MCF 10A (cell line): ENCODE results near the gene HOTAIR. TPM values are rescaled to one million over a fixed set of nuclear protein-coding genes. Genes with fewer than 3 reads are reported as not detected.

ENCODE experiments used
- Bru-seq: library from RNA; stranded (reverse); fragments of 400-500 nt; gene quantifications from one replicate; lab custom pipeline; 2021; lab: Mats Ljungman, UMichigan
- BruChase-seq, 2 experiments: library from RNA; stranded (reverse); fragments of 400-500 nt; gene quantifications; one replicate each; lab custom pipeline; 2021; lab: Mats Ljungman, UMichigan
- BruUV-seq: library from RNA; stranded (reverse); fragments of 400-500 nt; replicated peaks from 2 replicates; lab custom pipeline; 2021; lab: Mats Ljungman, UMichigan
- CTCF ChIA-PET: fragments of 300-600 bp; sonication (Branson Sonifier 250); formaldehyde crosslinking; extraction: SDS; loops from one replicate; lab custom pipeline; 2021; ENCODE audit warnings: antibody characterized with exemption, inconsistent platforms; lab: Yijun Ruan, JAX
- POLR2A ChIA-PET: fragments of 300-600, 350-650 bp; sonication (Branson Sonifier 250); formaldehyde crosslinking; extraction: SDS; loops from one replicate; lab custom pipeline; 2020; ENCODE audit warnings: antibody characterized with exemption, inconsistent platforms; lab: Yijun Ruan, JAX
- DNase-seq: peaks from one replicate; pipeline ENCODE4 v3.0.0-alpha.2; 2018; ENCODE audit not compliant: unreplicated experiment
- H3K27ac Mint-ChIP-seq: one replicate; pipeline ENCODE4 v1.8.0; 2022; ENCODE audit warnings: mild to moderate bottlenecking, low read depth, mixed read lengths; ENCODE audit not compliant: unreplicated experiment
- H3K27me3 Mint-ChIP-seq: one replicate; pipeline ENCODE4 v1.8.0; 2022; ENCODE audit warnings: mixed read lengths; ENCODE audit not compliant: insufficient read depth, unreplicated experiment
- H3K36me3 Mint-ChIP-seq: one replicate; pipeline ENCODE4 v1.8.0; 2022; ENCODE audit warnings: mild to moderate bottlenecking, moderate library complexity, mixed read lengths; ENCODE audit not compliant: insufficient read depth, unreplicated experiment
- H3K4me1 Mint-ChIP-seq: one replicate; pipeline ENCODE4 v1.8.0; 2022; ENCODE audit warnings: mixed read lengths; ENCODE audit not compliant: insufficient read depth, unreplicated experiment
- H3K4me3 Mint-ChIP-seq: one replicate; pipeline ENCODE4 v1.8.0; 2022; ENCODE audit warnings: mild to moderate bottlenecking, moderate library complexity, mixed read lengths; ENCODE audit not compliant: unreplicated experiment
- H3K9me3 Mint-ChIP-seq: one replicate; pipeline ENCODE4 v1.8.0; 2022; ENCODE audit warnings: mixed read lengths; ENCODE audit not compliant: unreplicated experiment
- CTCF ChIP-seq: fragments of 200-600 bp; IDR thresholded peaks from one replicate; pipeline ENCODE4 v1.8.0; 2022; ENCODE audit warnings: antibody characterized with exemption, mild to moderate bottlenecking; ENCODE audit not compliant: unreplicated experiment
- intact Hi-C: fragments of 100-400 bp; cut with micrococcal nuclease; formaldehyde crosslinking; loops from 2 replicates; pipeline ENCODE4 v1.14.1; 2022
- long read RNA-seq: library from polyadenylated mRNA; stranded (forward); transcript quantifications from one replicate; pipeline ENCODE4 v2.0.0, GENCODE V29; 2022
- total RNA-seq: library from RNA; stranded (reverse); gene quantifications from 2 replicates; pipeline ENCODE4 v1.2.3, GENCODE V29; 2022

Gene HOTAIR
- total RNA-seq (1.5 and 2.0 TPM in 2 replicates), Bru-seq, nascent RNA (percentile 37 among the genes with signal in this experiment), BruChase-seq, experiment 1, labeled RNA remaining after a 6-hour chase (percentile 42 among the genes with signal in this experiment), BruChase-seq, experiment 2, labeled RNA remaining after a 2-hour chase (percentile 51 among the genes with signal in this experiment)
- long read RNA-seq, partial matches to known transcripts, result 0 of 1 reads
- long read RNA-seq, other reads (novel, unspliced or antisense), result 1 of 1 reads

GRCh38 chr12:53974084-53975063, at the start of gene HOTAIR:
Gene HOTAIR (minus strand): TSS chr12:53974954.
- CTCF ChIA-PET, result interaction anchor here (0.6 to 1.3 kb wide), 5 partner anchors 11 to 243 kb away, joined by 3 to 6 read pairs (median 3); partner anchors contain the start of gene HOXC10
- Mint-ChIP-seq H3K9me3 (no peaks in the 10 kb centered on the region), H3K4me3 (peak within 1 kb of the TSS; percentile 88), H3K4me1 (peaks cover 19% of the 10 kb centered on the region), H3K36me3 (no peaks in the 10 kb centered on the region), H3K27ac (peak within 1 kb of the TSS; percentile 88), H3K27me3 (no peaks in the 10 kb centered on the region)
- TF ChIP-seq CTCF, result no peak
- no TSS peak for BruUV-seq
- intact Hi-C loops, result loop anchor here (1.0 kb wide), 1 partner anchor 207 kb away; no protein-coding TSS in a partner anchor
- POLR2A ChIA-PET, result interaction anchor here (0.6 to 5.1 kb wide), 6 partner anchors 11 to 110 kb away, joined by 3 to 59 read pairs (median 3); partner anchors contain the start of genes HOXC13 and HOXC9
- DNase-seq, result peak; percentile 60

GRCh38 chr12:54024127-54024526, 49.4 kb upstream of the HOTAIR start:
- CTCF ChIA-PET, result interaction anchor here (0.6 to 5.6 kb wide), 9 partner anchors 8 to 355 kb away, joined by 3 to 40 read pairs (median 5); partner anchors contain the start of gene HOXC5

GRCh38 chr12:54022960-54023884, 48.5 kb upstream of the HOTAIR start:
- H3K27me3 Mint-ChIP-seq, result no peaks in the 10 kb centered on the region
- no TSS peak for BruUV-seq
- no peak for DNase-seq

More at GRCh38 chr12:54024127-54024526, 49.4 kb upstream of the HOTAIR start:
- peaks cover 18% of the 10 kb centered on the region for H3K4me1 Mint-ChIP-seq
- H3K36me3 Mint-ChIP-seq, result peaks cover 2% of the 10 kb centered on the region
- TF ChIP-seq CTCF, result no peak
- BruUV-seq, result no TSS peak
- DNase-seq, result no peak
- no peaks in the 10 kb centered on the region for H3K27me3 Mint-ChIP-seq
- intact Hi-C loops, result no loop called here
- no peaks in the 10 kb centered on the region for H3K9me3 Mint-ChIP-seq
- H3K27ac Mint-ChIP-seq, result no peak overlapping the region
- no peak overlapping the region for H3K4me3 Mint-ChIP-seq
- POLR2A ChIA-PET, result interaction anchor here (0.9 to 1.6 kb wide), 3 partner anchors 9 to 25 kb away, joined by 4 to 8 read pairs (median 6); partner anchors contain the start of genes HOXC5 and HOXC9

More at GRCh38 chr12:54022960-54023884, 48.5 kb upstream of the HOTAIR start:
- TF ChIP-seq CTCF, result no peak
- Mint-ChIP-seq H3K9me3 (no peaks in the 10 kb centered on the region), H3K4me1 (peaks cover 18% of the 10 kb centered on the region), H3K27ac (no peak overlapping the region), H3K36me3 (no peaks in the 10 kb centered on the region), H3K4me3 (no peak overlapping the region)
- intact Hi-C loops, result no loop called here
- CTCF ChIA-PET, result interaction anchor here (0.6 to 5.6 kb wide), 17 partner anchors 9 to 356 kb away, joined by 3 to 40 read pairs (median 4); partner anchors contain the start of genes HOXC5 and HOXC8
- POLR2A ChIA-PET, result interaction anchor here (1.0 to 1.6 kb wide), 3 partner anchors 10 to 296 kb away, joined by 3 to 8 read pairs (median 4); partner anchors contain the start of genes CALCOCO1 and HOXC5
